Activated CD4-positive, alpha-beta memory T cell treated with anti-CD3 and anti-CD28 coated beads, Interleukin-2, amount 10 ng/mL, durations not matched to agents 7 days and 5 days (primary cell): ENCODE measurements around the gene CLMP. TPM values are rescaled to one million over a fixed set of nuclear protein-coding genes. Genes with fewer than 3 reads are reported as not detected.

Source experiments
- CTCF ChIA-PET: fragments of 350-600 bp; sonication (Branson Sonifier 250); formaldehyde crosslinking; loops from one replicate; lab custom pipeline; 2021; ENCODE audit warnings: antibody characterized with exemption, inconsistent platforms; lab: Charles Lee
- POLR2A ChIA-PET: fragments of 350-600 bp; sonication (Branson Sonifier 250); formaldehyde crosslinking; loops from one replicate; lab custom pipeline; 2021; ENCODE audit warnings: antibody characterized with exemption; lab: Charles Lee
- DNase-seq: peaks from one replicate; pipeline ENCODE4 v3.0.0-alpha.2; 2020
- H3K27ac Mint-ChIP-seq: one replicate; pipeline ENCODE4 v1.8.0; 2021; ENCODE audit warnings: mild to moderate bottlenecking, mixed read lengths
- H3K27me3 Mint-ChIP-seq: one replicate; pipeline ENCODE4 v1.8.0; 2021; ENCODE audit warnings: mixed read lengths
- H3K36me3 Mint-ChIP-seq: one replicate; pipeline ENCODE4 v1.8.0; 2021; ENCODE audit warnings: low read depth, mixed read lengths
- H3K4me1 Mint-ChIP-seq: one replicate; pipeline ENCODE4 v1.8.0; 2021; ENCODE audit warnings: mixed read lengths
- H3K4me3 Mint-ChIP-seq: one replicate; pipeline ENCODE4 v1.8.0; 2021; ENCODE audit warnings: mild to moderate bottlenecking, mixed read lengths
- H3K9me3 Mint-ChIP-seq: one replicate; pipeline ENCODE4 v1.8.0; 2021; ENCODE audit warnings: mixed read lengths
- total RNA-seq, 2 experiments: library from RNA; stranded (reverse); gene quantifications; one replicate each; pipeline ENCODE4 v1.2.3, GENCODE V29; 2021

The CLMP gene
- total RNA-seq, 2 experiments from 2014 or later: 0.75 to 0.81 TPM

DNA sequence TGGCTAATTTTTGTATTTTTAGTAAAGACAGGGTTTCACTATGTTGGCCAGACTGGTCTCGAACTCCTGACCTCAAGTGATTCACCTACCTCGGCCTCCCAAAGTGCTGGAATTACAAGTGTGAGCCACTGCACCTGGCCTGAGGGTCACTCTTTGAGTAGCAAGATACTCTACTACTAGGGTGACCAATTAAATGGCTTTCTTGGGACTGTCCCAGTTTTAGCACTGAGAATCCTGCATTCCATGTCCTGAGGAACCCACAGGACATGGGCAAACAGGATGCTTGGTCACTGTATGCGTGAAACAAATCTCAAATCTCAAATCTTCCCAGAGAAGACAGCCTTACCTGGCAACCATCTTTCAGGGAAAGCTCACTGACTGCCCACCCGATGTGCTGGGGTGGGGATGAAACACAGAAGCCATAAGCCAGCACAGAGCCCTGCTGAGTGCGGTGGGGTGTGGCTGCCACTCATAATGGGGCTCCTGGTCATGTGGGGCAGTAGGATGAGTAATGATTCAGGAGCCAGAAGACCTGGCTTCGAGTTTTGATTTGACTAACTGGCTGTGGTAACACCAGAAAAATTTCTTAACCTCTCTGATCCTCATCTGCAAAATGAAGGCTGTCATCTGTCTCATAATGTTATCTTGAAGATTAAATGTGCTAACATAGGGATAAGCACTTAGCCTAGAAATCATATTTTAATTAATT lies 11.5 kb downstream of the CLMP start:
- ChIA-PET CTCF (no interaction called here), POLR2A (no interaction called here)
- Mint-ChIP-seq H3K4me1 (peaks cover 5% of the 10 kb centered on the region), H3K36me3 (no peaks in the 10 kb centered on the region), H3K4me3 (no peak overlapping the region), H3K27ac (no peak overlapping the region), H3K27me3 (peaks cover 46% of the 10 kb centered on the region), H3K9me3 (no peaks in the 10 kb centered on the region)
- peak; percentile 24 for DNase-seq

- Mint-ChIP-seq H3K9me3 (no peaks in the 10 kb centered on the region), H3K36me3 (no peaks in the 10 kb centered on the region), H3K4me3 (no peak overlapping the region), H3K27ac (no peak overlapping the region), H3K27me3 (peaks cover 33% of the 10 kb centered on the region), H3K4me1 (peaks cover 5% of the 10 kb centered on the region)
- no peak for DNase-seq
- ChIA-PET POLR2A (no interaction called here), CTCF (no interaction called here)
Observed at GRCh38 chr11:123181767-123182500, 13.1 kb downstream of the CLMP start.

GRCh38 chr11:123181075-123181474 lies 14.0 kb downstream of the CLMP start:
- Mint-ChIP-seq H3K9me3 (no peaks in the 10 kb centered on the region), H3K27ac (no peak overlapping the region), H3K36me3 (no peaks in the 10 kb centered on the region), H3K4me1 (peaks cover 5% of the 10 kb centered on the region), H3K27me3 (peaks cover 29% of the 10 kb centered on the region), H3K4me3 (no peak overlapping the region)
- CTCF ChIA-PET: no interaction called here
- POLR2A ChIA-PET: no interaction called here
- no peak for DNase-seq

GRCh38 chr11:123180574-123180973 lies 14.5 kb downstream of the CLMP start:
- Mint-ChIP-seq H3K9me3 (no peaks in the 10 kb centered on the region), H3K4me3 (no peak overlapping the region), H3K4me1 (peaks cover 5% of the 10 kb centered on the region), H3K36me3 (no peaks in the 10 kb centered on the region), H3K27ac (no peak overlapping the region), H3K27me3 (peaks cover 25% of the 10 kb centered on the region)
- POLR2A ChIA-PET: no interaction called here
- CTCF ChIA-PET: no interaction called here
- DNase-seq: no peak

DNA sequence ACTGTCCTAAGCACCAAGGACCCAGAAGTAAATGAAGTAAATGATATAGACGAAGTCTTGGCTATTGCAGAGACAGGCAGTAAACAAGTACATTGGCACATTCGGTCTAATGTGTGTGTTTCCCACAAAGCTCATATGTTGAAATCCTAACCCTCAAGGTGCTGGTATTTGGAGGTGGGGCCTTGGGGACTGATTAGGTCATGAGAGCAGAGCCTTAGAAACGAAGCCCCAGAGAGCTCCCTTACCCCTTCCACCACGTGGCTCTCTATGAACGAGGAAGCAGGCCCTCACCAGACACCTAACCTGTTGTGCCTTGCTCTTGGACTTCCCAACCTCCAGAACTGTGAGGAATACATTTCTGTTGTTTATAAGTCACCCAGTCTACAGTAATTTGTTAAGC lies 14.9 kb downstream of the CLMP start:
- CTCF ChIA-PET: interaction anchor here (1.4 kb wide), 1 partner anchor 67 kb away, joined by 4 read pairs; no protein-coding TSS in a partner anchor
- POLR2A ChIA-PET: no interaction called here
- Mint-ChIP-seq H3K9me3 (no peaks in the 10 kb centered on the region), H3K27ac (no peak overlapping the region), H3K4me1 (peaks cover 5% of the 10 kb centered on the region), H3K4me3 (no peak overlapping the region), H3K27me3 (peaks cover 24% of the 10 kb centered on the region), H3K36me3 (no peaks in the 10 kb centered on the region)
- DNase-seq: no peak

- POLR2A ChIA-PET: no interaction called here
- Mint-ChIP-seq H3K4me3 (no peak overlapping the region), H3K36me3 (no peaks in the 10 kb centered on the region), H3K27ac (no peak overlapping the region), H3K9me3 (no peaks in the 10 kb centered on the region), H3K4me1 (peaks cover 5% of the 10 kb centered on the region), H3K27me3 (peaks cover 18% of the 10 kb centered on the region)
- CTCF ChIA-PET: interaction anchor here (1.4 kb wide), 1 partner anchor 68 kb away, joined by 4 read pairs; no protein-coding TSS in a partner anchor
- no peak for DNase-seq
Observed at GRCh38 chr11:123179586-123179985, 15.5 kb downstream of the CLMP start.

GRCh38 chr11:123178186-123178585 lies 16.9 kb downstream of the CLMP start:
- no peaks in the 10 kb centered on the region for H3K36me3 Mint-ChIP-seq
- POLR2A ChIA-PET: no interaction called here
- CTCF ChIA-PET: no interaction called here
- no peak overlapping the region for H3K27ac Mint-ChIP-seq
- DNase-seq: no peak
- H3K4me1 Mint-ChIP-seq: no peaks in the 10 kb centered on the region
- H3K9me3 Mint-ChIP-seq: no peaks in the 10 kb centered on the region
- peaks cover 18% of the 10 kb centered on the region for H3K27me3 Mint-ChIP-seq
- H3K4me3 Mint-ChIP-seq: no peak overlapping the region

DNA sequence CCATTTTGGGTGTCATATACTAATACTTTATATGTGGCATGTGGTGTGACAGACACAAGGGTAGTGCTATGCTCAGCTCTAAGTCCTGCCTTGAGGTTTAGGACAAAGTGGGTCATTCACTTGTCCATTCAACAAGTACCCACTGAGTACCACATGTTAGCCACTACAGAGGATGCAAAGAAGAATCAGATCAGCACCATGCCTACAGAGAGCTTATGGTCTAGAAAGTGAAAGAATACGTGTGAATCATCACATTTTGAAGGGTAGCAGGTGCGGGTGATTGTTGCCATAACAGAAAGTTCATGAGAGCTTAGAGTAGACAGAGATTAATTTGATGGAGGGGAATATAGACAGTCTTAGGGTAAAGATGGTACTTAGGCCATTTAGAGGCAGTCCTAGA lies 18.3 kb downstream of the CLMP start:
- no peak for DNase-seq
- no peak overlapping the region for H3K4me3 Mint-ChIP-seq
- ChIA-PET CTCF (interaction anchor here (1.5 to 1.7 kb wide), 2 partner anchors 12 to 70 kb away, joined by 4 to 5 read pairs; no protein-coding TSS in a partner anchor), POLR2A (no interaction called here)
- H3K36me3 Mint-ChIP-seq: no peaks in the 10 kb centered on the region
- no peak overlapping the region for H3K27ac Mint-ChIP-seq
- no peaks in the 10 kb centered on the region for H3K9me3 Mint-ChIP-seq
- no peaks in the 10 kb centered on the region for H3K4me1 Mint-ChIP-seq
- H3K27me3 Mint-ChIP-seq: peaks cover 11% of the 10 kb centered on the region

DNA sequence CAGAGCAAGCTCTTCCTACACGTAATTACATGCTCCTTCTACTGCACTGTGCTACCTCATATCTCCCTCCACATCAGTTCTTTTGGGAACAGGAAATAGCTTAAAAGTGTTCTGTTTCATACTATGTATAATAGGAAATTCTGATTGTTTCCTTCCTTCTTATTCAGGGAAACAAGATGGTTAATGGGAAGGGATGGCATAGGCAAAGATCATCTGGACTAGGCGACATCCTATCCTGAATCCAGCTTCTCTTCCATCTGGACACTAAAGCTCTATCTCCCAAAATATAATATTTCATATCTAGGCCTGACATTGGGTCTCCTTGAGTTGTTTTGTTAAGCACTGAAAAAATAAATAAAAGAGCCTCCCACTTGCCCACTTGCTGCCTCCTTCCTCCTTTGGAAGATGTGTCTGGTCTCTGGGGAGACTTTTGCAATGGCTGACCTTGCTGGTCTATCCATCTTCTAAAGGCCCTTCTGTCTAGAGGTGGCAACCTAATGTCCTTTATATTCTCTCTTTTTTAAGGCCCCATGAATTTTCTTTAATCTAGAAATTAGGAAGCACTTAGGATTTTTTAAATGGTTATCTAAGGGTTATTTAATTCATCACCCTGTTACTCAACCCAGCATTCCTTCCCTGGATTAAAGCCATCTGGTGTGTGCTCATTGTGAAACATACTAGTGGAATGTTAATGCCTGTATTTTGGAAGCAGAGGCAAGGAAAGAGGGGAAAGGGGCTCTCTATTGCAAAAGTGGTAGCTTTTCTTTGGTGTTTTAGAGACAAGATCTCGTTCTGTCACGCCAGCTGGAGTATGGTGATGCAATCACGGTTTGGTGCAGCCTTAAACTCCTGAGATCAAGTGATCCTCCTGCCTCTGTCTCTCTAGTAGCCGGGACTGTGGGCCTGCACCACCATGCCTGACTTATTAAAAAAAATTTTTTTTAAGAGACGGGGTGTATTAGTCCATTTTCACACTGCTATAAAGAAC lies 20.6 kb downstream of the CLMP start:
- POLR2A ChIA-PET: no interaction called here
- H3K4me1 Mint-ChIP-seq: no peaks in the 10 kb centered on the region
- H3K4me3 Mint-ChIP-seq: no peak overlapping the region
- no peak for DNase-seq
- H3K9me3 Mint-ChIP-seq: no peaks in the 10 kb centered on the region
- H3K27me3 Mint-ChIP-seq: peaks cover 7% of the 10 kb centered on the region
- no peaks in the 10 kb centered on the region for H3K36me3 Mint-ChIP-seq
- H3K27ac Mint-ChIP-seq: no peak overlapping the region
- CTCF ChIA-PET: interaction anchor here (0.5 to 2.5 kb wide), 4 partner anchors 10 to 87 kb away, joined by 3 to 9 read pairs (median 5); no protein-coding TSS in a partner anchor

GRCh38 chr11:123173856-123174186 lies 21.2 kb downstream of the CLMP start:
- H3K36me3 Mint-ChIP-seq: no peaks in the 10 kb centered on the region
- CTCF ChIA-PET: interaction anchor here (0.5 to 2.5 kb wide), 4 partner anchors 10 to 87 kb away, joined by 3 to 9 read pairs (median 5); no protein-coding TSS in a partner anchor
- no peaks in the 10 kb centered on the region for H3K9me3 Mint-ChIP-seq
- DNase-seq: no peak
- peaks cover 3% of the 10 kb centered on the region for H3K27me3 Mint-ChIP-seq
- H3K27ac Mint-ChIP-seq: no peak overlapping the region
- H3K4me1 Mint-ChIP-seq: no peaks in the 10 kb centered on the region
- POLR2A ChIA-PET: no interaction called here
- no peak overlapping the region for H3K4me3 Mint-ChIP-seq

- POLR2A ChIA-PET: no interaction called here
- H3K36me3 Mint-ChIP-seq: no peaks in the 10 kb centered on the region
- CTCF ChIA-PET: interaction anchor here (0.5 to 2.5 kb wide), 3 partner anchors 9 to 713 kb away, joined by 3 to 9 read pairs (median 5); no protein-coding TSS in a partner anchor
- H3K27me3 Mint-ChIP-seq: peaks cover under 1% of the 10 kb centered on the region
- no peak overlapping the region for H3K4me3 Mint-ChIP-seq
- DNase-seq: no peak
- H3K4me1 Mint-ChIP-seq: no peaks in the 10 kb centered on the region
- no peak overlapping the region for H3K27ac Mint-ChIP-seq
- H3K9me3 Mint-ChIP-seq: no peaks in the 10 kb centered on the region
Observed at GRCh38 chr11:123173040-123173855, 21.8 kb downstream of the CLMP start.

- no peaks in the 10 kb centered on the region for H3K4me1 Mint-ChIP-seq
- no peak for DNase-seq
- H3K36me3 Mint-ChIP-seq: no peaks in the 10 kb centered on the region
- ChIA-PET CTCF (interaction anchor here (1.3 kb wide), 1 partner anchor 76 kb away, joined by 6 read pairs; no protein-coding TSS in a partner anchor), POLR2A (no interaction called here)
- H3K9me3 Mint-ChIP-seq: no peaks in the 10 kb centered on the region
- H3K4me3 Mint-ChIP-seq: no peak overlapping the region
- no peak overlapping the region for H3K27ac Mint-ChIP-seq
- H3K27me3 Mint-ChIP-seq: peaks cover 2% of the 10 kb centered on the region
Observed at GRCh38 chr11:123170929-123171328, 24.1 kb downstream of the CLMP start.
